Astrocyte (in vitro differentiated cells and primary cell): Measurements from ENCODE around the gene MTARC2. TPM values are rescaled to one million over a fixed set of nuclear protein-coding genes. Genes with fewer than 3 reads are reported as not detected.

Experiments
- DNase-seq: peaks from one replicate; pipeline ENCODE4 v3.0.0-alpha.2; 2010; ENCODE audit warnings: low read depth
- FAIRE-seq: peaks from 2 replicates; lab custom pipeline; 2011; peaks lifted over from hg19 to GRCh38; lab: Jason Lieb, UNC
- H2AFZ ChIP-seq: 2 replicates; pipeline ENCODE4 v1.6.0; 2012; ENCODE audit warnings: low read depth, low read length, inconsistent platforms
- H3K27ac ChIP-seq: 2 replicates; pipeline ENCODE4 v1.5.1; 2011; ENCODE audit warnings: low read depth, low read length, inconsistent platforms
- H3K27me3 ChIP-seq: 2 replicates; pipeline ENCODE4 v1.6.0; 2011; ENCODE audit warnings: low read length, inconsistent platforms; ENCODE audit not compliant: insufficient read depth
- H3K36me3 ChIP-seq: 2 replicates; pipeline ENCODE4 v1.5.1; 2011; ENCODE audit warnings: low read length, inconsistent platforms; ENCODE audit not compliant: insufficient read depth
- H3K4me1 ChIP-seq: 2 replicates; pipeline ENCODE4 v1.5.1; 2011; ENCODE audit warnings: low read length, inconsistent platforms; ENCODE audit not compliant: insufficient read depth
- H3K4me2 ChIP-seq: 2 replicates; pipeline ENCODE4 v1.6.0; 2012; ENCODE audit warnings: low read length, inconsistent platforms
- H3K4me3 ChIP-seq: 2 replicates; pipeline ENCODE4 v1.5.1; 2011; ENCODE audit warnings: low read depth, mild to moderate bottlenecking, low read length, inconsistent platforms; ENCODE audit not compliant: insufficient read depth
- H3K79me2 ChIP-seq: 2 replicates; pipeline ENCODE4 v1.6.0; 2012; ENCODE audit warnings: mild to moderate bottlenecking, low read length, inconsistent platforms; ENCODE audit not compliant: insufficient read depth
- H3K9ac ChIP-seq: 2 replicates; pipeline ENCODE4 v1.6.0; 2012; ENCODE audit warnings: mild to moderate bottlenecking, low read length, inconsistent platforms
- H3K9me3 ChIP-seq: 2 replicates; pipeline ENCODE4 v1.5.1; 2012; ENCODE audit warnings: low read depth, mild to moderate bottlenecking, low read length, inconsistent platforms; ENCODE audit not compliant: insufficient read depth
- H4K20me1 ChIP-seq: 2 replicates; pipeline ENCODE4 v1.6.0; 2012; ENCODE audit warnings: low read length, inconsistent platforms; ENCODE audit not compliant: insufficient read depth
- H3K27ac Mint-ChIP-seq: one replicate; pipeline ENCODE4 v1.8.0; 2021; ENCODE audit warnings: mild to moderate bottlenecking, mixed read lengths; ENCODE audit not compliant: unreplicated experiment
- H3K27me3 Mint-ChIP-seq: one replicate; pipeline ENCODE4 v1.8.0; 2021; ENCODE audit warnings: low read depth, mixed read lengths; ENCODE audit not compliant: unreplicated experiment
- H3K36me3 Mint-ChIP-seq: one replicate; pipeline ENCODE4 v1.8.0; 2021; ENCODE audit warnings: low read depth, mixed read lengths; ENCODE audit not compliant: unreplicated experiment
- H3K4me1 Mint-ChIP-seq: one replicate; pipeline ENCODE4 v1.8.0; 2021; ENCODE audit warnings: low read depth, mixed read lengths; ENCODE audit not compliant: unreplicated experiment
- H3K4me3 Mint-ChIP-seq: one replicate; pipeline ENCODE4 v1.8.0; 2021; ENCODE audit warnings: mild to moderate bottlenecking, moderate library complexity, mixed read lengths; ENCODE audit not compliant: unreplicated experiment
- H3K9me3 Mint-ChIP-seq: one replicate; pipeline ENCODE4 v1.8.0; 2021; ENCODE audit warnings: mild to moderate bottlenecking, mixed read lengths; ENCODE audit not compliant: unreplicated experiment
- CTCF ChIP-seq: IDR thresholded peaks from 2 replicates; pipeline ENCODE4 v1.5.1; 2011; ENCODE audit warnings: low read depth, mild to moderate bottlenecking, inconsistent platforms, low read length, moderate library complexity; ENCODE audit not compliant: insufficient read depth
- EZH2 ChIP-seq: IDR thresholded peaks from 2 replicates; pipeline ENCODE4 v1.6.1; 2012; ENCODE audit warnings: mild to moderate bottlenecking, low read length, inconsistent platforms; ENCODE audit not compliant: insufficient read depth
- total RNA-seq: library from RNA; stranded (reverse); gene quantifications from 2 replicates; pipeline ENCODE4 v1.2.1, GENCODE V29; 2021

The MTARC2 gene
- total RNA-seq, 1 donor from 2014 or later = 3.1 TPM

DNA sequence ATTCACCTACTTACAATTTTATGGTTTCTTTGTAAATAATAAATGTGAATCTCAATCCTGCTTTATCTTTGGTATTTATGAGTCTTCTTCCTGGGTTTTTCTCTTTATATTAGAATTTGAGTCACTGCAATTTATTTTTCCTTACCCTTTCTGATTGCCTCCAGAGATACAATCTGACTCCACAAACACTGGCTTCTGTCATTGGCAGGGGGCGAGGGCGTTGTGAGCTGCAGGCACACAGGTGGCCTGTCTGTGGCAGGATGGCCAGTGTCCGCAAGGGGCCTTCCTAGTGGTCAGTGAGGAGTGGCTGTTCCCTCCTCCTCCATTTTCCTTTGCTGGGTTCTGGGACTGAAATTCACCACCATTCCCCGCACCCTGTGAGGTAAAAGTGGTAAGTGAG lies 36.6 kb downstream of the MTARC2 start:
- Mint-ChIP-seq H3K4me1 (peaks cover 6% of the 10 kb centered on the region), H3K36me3 (no peaks in the 10 kb centered on the region), H3K9me3 (no peaks in the 10 kb centered on the region), H3K27me3 (peaks cover 6% of the 10 kb centered on the region), H3K4me3 (no peak overlapping the region), H3K27ac (no peak overlapping the region)
- H3K4me3 ChIP-seq = no peak overlapping the region
- no peak overlapping the region for H3K27ac ChIP-seq
- DNase-seq (no peak), FAIRE-seq (no peak)
- no peaks in the 10 kb centered on the region for H3K27me3 ChIP-seq
- no peak overlapping the region for H3K4me2 ChIP-seq
- no peaks in the 10 kb centered on the region for H3K9me3 ChIP-seq
- peaks cover 9% of the 10 kb centered on the region for H3K4me1 ChIP-seq
- H4K20me1 ChIP-seq = no peaks in the 10 kb centered on the region
- H2AFZ ChIP-seq = no peak overlapping the region
- no peak for TF ChIP-seq EZH2
- no peak for TF ChIP-seq CTCF
- H3K9ac ChIP-seq = no peak overlapping the region
- H3K36me3 ChIP-seq = no peaks in the 10 kb centered on the region
- H3K79me2 ChIP-seq = no peaks in the 10 kb centered on the region

- peak overlapping the region; percentile 78 for H3K4me3 Mint-ChIP-seq
- no peak for TF ChIP-seq CTCF
- no peak for TF ChIP-seq EZH2
- no peaks in the 10 kb centered on the region for H3K9me3 Mint-ChIP-seq
- H3K27ac ChIP-seq = no peak overlapping the region
- FAIRE-seq (no peak), DNase-seq (no peak)
- peaks cover 9% of the 10 kb centered on the region for H3K4me1 ChIP-seq
- H2AFZ ChIP-seq = peak overlapping the region; percentile 79
- H3K9me3 ChIP-seq = no peaks in the 10 kb centered on the region
- no peaks in the 10 kb centered on the region for H3K36me3 ChIP-seq
- no peaks in the 10 kb centered on the region for H3K27me3 ChIP-seq
- H3K4me3 ChIP-seq = no peak overlapping the region
- no peak overlapping the region for H3K4me2 ChIP-seq
- no peaks in the 10 kb centered on the region for H4K20me1 ChIP-seq
- no peaks in the 10 kb centered on the region for H3K79me2 ChIP-seq
- no peak overlapping the region for H3K9ac ChIP-seq
- H3K27ac Mint-ChIP-seq = no peak overlapping the region
- H3K27me3 Mint-ChIP-seq = peaks cover 6% of the 10 kb centered on the region
- peaks cover 6% of the 10 kb centered on the region for H3K4me1 Mint-ChIP-seq
- no peaks in the 10 kb centered on the region for H3K36me3 Mint-ChIP-seq
Measured at GRCh38 chr1:220785166-220786056, 37.3 kb downstream of the MTARC2 start.

GRCh38 chr1:220786057-220786336 lies 37.9 kb downstream of the MTARC2 start:
- peak overlapping the region; percentile 79 for H2AFZ ChIP-seq
- Mint-ChIP-seq H3K4me3 (peak overlapping the region; percentile 78), H3K4me1 (peaks cover 6% of the 10 kb centered on the region), H3K27ac (no peak overlapping the region), H3K9me3 (no peaks in the 10 kb centered on the region), H3K36me3 (no peaks in the 10 kb centered on the region), H3K27me3 (peaks cover 6% of the 10 kb centered on the region)
- TF ChIP-seq CTCF (no peak), EZH2 (no peak)
- peak overlapping the region; percentile 92 for H3K4me2 ChIP-seq
- H3K27ac ChIP-seq = no peak overlapping the region
- no peaks in the 10 kb centered on the region for H4K20me1 ChIP-seq
- H3K79me2 ChIP-seq = no peaks in the 10 kb centered on the region
- FAIRE-seq = no peak
- peaks cover 9% of the 10 kb centered on the region for H3K4me1 ChIP-seq
- H3K4me3 ChIP-seq = no peak overlapping the region
- H3K9me3 ChIP-seq = no peaks in the 10 kb centered on the region
- H3K27me3 ChIP-seq = no peaks in the 10 kb centered on the region
- DNase-seq = no peak
- peak overlapping the region; percentile 61 for H3K9ac ChIP-seq
- H3K36me3 ChIP-seq = no peaks in the 10 kb centered on the region
